GM12875 (cell line): Measurements from ENCODE around the gene MAB21L4.

Experiments
- H3K4me3 ChIP-seq: one replicate; pipeline ENCODE4 v1.5.1; 2011; ENCODE audit warnings: low read depth, low read length, control low read depth
- CTCF ChIP-seq: IDR thresholded peaks from 2 replicates; pipeline ENCODE4 v1.5.1; 2011; ENCODE audit warnings: low read depth, mild to moderate bottlenecking, control low read depth, inconsistent platforms, low read length, moderate library complexity, borderline replicate concordance; ENCODE audit not compliant: insufficient read depth

MAB21L4 gene

DNA sequence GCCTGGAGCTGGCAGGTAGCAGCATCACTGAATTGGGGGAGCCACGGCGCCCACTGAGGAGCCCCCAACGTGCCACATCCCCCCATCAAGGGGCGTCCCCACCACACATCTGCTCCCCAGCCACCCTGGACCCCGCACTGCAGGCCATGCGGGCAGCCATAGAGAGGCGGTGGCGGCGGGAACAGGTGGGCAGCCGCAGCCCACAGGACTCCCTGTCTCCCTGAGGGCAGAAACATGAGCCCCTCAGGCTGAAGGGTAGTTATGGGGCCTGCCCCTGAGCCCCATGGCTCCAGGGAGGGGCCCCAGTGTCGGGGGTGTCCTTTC lies 36.7 kb upstream of the MAB21L4 start:
- no peak for TF ChIP-seq CTCF
- no peak overlapping the region for H3K4me3 ChIP-seq

GRCh38 chr2:240932001-240932723 lies 36.2 kb upstream of the MAB21L4 start:
- TF ChIP-seq CTCF = no peak
- no peak overlapping the region for H3K4me3 ChIP-seq

- no peak for TF ChIP-seq CTCF
These were observed 35.5 kb upstream of the MAB21L4 start for GRCh38 chr2:240931319-240931949.

DNA sequence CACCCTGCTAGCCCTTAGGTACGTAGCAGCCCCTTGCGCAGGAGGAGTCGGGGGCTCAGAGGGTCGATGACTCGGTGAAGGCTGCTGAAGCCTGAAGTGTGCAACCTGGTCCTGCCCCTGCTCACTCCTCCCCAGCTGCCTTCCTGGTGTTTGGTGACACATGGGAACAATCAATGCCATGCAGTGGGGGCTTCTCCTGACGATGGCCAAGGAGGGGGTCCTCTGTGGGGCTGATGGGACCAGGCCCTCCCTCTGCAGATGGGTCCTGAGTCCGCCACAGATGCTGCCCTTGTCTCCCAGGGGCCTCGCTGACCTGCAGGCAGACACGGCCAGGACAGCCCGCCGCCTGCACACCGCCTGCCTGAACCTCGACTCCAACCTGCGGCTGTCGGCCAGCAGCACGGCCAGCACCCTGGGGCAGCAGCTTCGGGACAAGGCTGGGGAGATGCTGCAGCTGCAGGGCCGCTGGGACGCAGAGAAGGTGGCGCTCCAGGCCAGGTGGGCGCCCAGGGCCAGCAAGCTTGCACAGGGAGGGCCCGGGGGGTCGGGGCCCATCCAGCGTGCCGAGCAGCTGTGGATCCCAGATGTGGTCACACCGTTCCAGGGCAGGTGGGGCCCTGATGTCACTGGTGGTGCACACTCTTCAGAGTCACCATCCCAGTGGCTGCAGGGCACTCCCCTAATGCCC lies 34.8 kb upstream of the MAB21L4 start:
- no peak for TF ChIP-seq CTCF
- no peak overlapping the region for H3K4me3 ChIP-seq

More at GRCh38 chr2:240931319-240931949, 35.5 kb upstream of the MAB21L4 start:
- H3K4me3 ChIP-seq = no peak overlapping the region

DNA sequence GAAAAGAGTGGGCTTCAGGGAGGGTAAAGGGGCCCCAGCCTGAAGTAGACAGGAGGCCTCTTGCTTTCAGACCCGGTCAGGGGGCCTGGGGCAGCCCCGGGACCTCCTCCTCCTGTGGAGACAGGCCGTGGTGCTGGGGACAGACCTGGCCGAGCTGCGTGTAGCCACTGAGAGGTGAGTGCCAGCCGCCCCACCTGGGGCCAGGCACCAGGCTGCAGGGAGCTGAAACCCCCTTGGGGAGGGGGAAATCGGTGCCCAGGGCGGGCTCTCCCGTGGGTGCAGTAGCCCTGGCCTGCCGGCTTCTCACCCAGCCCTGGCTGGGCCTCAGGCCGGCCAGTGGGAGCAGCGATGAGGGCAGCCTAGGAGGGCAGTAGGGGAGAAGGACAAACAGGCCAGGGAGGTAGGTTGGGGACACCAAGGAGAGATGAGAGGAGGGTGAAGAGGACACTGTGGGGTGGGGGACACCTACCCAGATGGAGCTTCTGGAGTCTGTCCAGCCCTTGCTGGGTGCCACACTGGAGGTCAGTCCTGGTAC lies 34.2 kb upstream of the MAB21L4 start:
- no peak for TF ChIP-seq CTCF
- no peak overlapping the region for H3K4me3 ChIP-seq

DNA sequence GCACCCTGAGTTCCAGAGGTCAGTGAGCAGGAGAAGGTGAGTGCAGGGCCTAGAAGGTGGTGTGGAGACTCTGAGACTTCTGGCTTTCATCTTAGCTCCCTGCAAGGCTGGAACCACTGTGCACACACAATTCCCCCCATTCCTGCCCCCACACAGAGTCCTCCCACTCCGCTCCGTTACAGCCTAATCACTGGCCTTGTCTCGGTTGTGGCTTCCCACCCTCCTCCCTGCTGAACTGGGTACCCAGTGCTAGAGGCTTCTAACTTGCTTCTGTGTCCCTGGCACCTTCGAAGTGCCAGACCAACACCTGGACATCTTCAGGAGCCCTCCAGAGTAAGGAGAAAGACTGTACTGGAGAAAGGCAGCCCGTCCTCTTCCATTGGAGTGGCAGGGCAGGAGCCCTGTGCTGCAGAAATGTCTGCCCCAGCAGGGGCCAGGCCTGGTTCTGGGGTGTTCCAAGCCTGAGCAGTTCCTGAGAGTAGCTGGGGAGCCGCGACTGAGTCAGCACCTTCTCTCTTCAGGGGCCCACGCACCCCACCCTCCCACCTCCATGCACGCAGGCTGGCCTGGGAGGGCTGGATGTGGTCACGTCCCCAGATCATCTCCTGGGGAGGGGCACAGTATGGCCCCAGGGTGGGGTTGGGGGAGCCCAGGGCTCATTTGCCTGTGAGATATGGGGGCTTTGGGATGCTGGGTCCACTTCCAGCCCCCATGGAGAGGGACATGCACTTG lies 33.6 kb upstream of the MAB21L4 start:
- TF ChIP-seq CTCF = no peak
- no peak overlapping the region for H3K4me3 ChIP-seq
